GM19463 (cell line): ENCODE results near the gene NUP35.

Experiments
- ATAC-seq: cut with Tn5 transposase; IDR thresholded peaks from one replicate; pipeline ENCODE4 v1.9.1; 2021; ENCODE audit warnings: mild to moderate bottlenecking, moderate library complexity; ENCODE audit not compliant: unreplicated experiment

Gene NUP35, protein sequence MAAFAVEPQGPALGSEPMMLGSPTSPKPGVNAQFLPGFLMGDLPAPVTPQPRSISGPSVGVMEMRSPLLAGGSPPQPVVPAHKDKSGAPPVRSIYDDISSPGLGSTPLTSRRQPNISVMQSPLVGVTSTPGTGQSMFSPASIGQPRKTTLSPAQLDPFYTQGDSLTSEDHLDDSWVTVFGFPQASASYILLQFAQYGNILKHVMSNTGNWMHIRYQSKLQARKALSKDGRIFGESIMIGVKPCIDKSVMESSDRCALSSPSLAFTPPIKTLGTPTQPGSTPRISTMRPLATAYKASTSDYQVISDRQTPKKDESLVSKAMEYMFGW

DNA sequence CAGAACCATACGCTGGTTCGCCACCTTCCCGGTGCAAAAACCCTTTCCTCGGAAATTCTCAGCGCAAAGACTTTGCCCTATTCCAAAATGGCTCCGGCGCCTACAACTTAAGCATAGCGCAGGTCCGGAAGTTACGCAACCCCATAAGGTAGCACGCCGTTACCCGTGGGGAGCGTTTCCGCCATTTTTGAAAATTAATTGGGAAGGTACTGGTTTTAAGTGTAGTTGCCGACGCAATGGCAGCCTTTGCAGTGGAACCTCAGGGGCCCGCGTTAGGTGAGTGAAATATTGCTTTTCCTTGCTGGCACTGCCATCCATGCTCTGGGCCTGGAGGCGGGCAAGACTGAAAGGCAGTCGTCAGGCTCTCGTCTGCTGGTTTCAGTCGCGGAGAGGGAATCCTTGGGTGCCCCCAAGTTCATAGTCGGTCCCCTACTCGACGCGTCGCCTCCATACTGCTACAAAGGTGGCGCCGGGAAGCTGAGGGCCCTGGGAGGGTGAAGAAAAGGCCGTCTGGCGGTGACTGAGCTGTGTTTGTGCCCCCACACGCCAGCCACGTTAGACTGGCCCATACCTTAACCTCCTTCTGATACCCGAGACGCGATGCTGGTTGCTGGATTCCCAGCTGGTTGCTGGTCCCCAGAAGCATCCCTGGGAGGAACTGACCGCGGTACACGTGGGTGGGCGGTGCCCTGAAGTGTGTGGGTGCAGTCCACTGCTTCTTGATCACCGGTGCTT lies at the start of gene NUP35:
NUP35 (plus strand) TSS at position 222 of the 735 bp plus-strand sequence; CDS start at position 237, 15 bp downstream.
- ATAC-seq: peak; percentile 82

DNA sequence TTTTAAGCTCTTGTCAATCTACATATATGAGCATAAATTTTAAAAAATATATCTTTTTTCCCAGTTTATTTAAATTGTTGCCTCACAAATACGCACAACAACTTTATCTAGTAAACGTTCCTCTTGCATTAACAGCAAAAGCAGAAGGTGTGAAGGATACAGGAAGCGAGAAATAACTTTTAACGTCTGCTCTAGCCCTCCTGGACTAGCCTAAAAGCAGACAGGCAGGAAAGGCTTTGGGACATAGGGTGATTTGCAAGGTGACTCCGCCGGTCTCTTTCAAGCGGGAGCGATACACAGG lies 46.1 kb upstream of the NUP35 start:
- no peak for ATAC-seq

DNA sequence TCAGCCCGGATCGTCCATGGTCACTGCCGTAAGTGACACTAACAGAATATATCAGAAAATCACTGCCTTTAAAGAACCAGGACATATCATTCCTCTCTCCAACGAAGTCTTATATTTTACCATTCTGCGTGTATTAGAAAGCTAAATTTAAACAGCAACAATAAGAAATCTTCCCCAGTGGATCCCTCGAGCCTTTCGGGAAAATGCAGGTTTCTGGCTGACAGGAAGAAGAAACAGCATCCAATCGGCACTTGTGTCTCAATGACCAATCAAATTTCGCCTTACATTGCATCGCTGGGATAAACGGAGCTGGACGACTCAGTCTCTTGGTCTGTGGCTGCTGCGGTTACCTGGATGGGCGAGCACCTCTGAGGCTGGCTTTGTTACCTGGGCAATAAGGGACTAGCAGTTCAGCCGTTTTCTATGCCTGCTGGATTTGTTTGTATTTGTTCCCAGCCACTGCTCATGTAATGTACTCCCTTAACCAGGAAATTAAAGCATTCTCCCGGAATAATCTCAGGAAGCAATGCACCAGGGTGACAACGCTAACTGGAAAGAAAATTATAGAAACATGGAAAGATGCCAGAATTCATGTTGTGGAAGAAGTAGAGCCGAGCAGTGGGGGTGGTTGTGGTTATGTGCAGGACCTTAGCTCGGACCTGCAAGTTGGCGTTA lies 45.6 kb upstream of the NUP35 start, which contains the start of gene DUSP19:
DUSP19 (plus strand) TSS at position 284 of the 675 bp plus-strand sequence; CDS start at position 471, 187 bp downstream.
- peak; percentile 87 for ATAC-seq

DNA sequence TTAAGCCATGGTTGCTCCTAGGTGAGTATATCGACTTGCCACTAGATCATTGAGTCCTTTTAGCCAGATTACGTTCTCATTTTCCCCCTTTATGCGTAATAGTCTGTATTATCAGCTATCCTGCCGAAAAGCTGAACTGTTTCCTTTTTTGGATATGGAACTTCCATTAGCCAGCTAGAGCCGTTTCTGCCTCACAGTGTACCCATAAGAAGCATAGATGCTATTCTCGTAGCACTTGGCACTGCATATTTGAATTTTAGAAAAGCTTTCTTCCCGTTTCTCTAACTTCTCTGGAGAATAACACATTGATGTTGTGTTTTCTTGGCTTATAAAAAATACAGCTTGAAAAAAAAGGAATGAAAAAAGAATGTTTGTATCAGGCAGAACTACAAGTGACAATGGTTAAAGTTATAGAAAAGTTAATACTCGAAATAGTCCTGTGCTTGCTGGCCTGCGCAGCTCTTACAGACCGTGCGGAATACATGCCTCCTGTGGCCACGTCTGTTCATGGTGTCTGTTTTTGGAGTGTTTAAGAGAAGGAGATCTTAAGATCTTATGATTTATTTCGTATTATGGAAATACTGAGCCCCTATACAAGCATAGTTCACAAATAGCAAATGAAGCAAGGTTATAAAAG lies 45.0 kb upstream of the NUP35 start:
- ATAC-seq: peak; percentile 23

DNA sequence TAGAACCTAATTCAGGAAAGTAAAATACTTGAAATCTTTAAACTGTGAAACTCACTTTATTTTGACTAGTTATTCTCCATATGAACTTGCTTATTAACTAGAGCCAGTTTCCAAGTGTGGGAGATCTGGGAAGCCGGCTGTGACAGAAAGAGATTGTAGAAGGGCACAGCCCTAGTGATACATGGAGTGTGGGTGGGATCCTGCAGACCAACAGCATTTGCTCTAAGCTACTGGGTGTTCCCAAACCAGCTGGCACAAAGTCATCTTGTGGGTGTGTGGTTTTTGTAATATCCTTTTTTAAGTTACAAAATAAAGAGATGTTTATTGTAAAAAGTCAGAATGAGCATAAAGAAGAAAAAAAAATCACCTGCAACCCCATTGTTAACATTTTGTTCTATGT lies 42.3 kb upstream of the NUP35 start:
- no peak for ATAC-seq

DNA sequence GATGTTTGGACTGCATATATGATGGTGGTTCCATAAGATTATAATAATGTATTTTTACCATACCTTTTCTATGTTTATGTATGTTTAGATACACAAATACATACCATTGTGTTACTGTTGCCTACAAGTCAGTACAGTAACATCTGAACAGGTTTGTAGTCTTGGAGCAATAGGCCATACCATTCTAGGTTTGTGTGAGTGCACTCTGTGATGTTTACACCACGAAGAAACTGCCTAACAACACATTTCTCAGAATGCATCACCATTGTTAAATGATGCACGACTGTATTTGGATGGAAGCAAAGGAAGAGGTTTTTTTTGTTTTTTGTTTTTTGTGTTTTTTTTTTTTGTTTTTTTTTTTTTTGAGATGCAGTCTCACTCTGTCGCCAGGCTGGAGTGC lies 36.2 kb upstream of the NUP35 start:
- no peak for ATAC-seq

DNA sequence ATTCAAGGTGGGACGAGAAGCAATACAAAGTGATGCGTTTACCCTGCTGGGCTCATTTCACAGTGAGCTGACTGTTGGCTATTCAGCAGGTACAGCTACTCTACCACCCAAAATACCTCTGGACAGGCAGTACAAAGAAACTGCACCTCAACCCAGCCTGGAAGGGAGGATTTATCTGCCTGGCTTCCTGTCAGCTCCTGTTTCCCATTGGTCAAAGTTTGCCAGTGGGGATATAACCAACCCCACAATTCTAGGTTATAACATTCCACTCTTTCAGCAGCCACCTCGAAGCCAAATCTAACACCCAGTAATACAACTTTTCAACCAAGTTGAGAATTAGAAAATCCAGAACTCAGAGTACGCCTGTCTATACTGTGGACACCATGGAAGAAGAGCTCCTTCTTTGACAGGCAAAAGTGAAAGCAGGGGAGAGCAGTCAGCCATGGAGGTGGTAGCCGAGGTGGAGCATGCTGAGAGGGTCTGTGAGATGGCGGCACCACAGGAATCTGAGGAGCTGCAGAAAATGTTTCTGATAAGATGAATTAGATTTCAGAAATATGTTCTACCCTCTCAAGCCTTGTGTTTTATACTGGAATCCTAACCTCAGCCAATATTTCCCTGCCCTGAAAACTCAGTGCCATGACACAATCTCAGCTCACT lies 34.9 kb upstream of the NUP35 start:
- ATAC-seq: peak; percentile 51

DNA sequence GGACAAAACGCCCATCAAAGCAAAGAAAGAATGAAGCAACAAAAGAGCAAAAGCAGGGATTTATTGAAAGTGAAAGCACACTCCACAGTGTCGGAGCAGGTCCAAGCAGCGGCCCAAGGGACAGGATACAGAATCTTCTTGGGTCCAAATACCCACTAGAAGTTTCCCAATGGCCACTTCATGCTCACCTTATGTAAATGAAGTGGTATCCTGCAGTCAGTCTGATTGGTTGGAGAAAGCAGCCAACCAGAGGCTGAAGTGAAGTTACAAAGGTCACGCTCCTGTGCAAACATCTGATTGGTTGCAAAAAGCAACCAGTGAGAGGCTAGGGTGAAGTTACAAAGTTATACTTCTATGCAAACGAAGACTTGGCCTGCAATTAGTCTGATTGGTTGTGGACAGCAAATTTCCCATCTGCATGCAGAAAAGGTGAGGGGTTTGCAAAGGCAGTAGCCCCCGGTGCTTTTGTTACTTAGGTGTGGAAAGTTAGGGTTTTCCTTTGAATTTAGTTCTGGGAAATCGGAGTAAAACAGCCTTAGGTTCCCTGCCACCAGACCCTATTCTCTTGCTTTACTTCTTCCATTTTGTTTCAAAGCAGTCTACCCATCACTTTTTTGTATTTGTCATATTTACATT lies 32.8 kb upstream of the NUP35 start:
- no peak for ATAC-seq

DNA sequence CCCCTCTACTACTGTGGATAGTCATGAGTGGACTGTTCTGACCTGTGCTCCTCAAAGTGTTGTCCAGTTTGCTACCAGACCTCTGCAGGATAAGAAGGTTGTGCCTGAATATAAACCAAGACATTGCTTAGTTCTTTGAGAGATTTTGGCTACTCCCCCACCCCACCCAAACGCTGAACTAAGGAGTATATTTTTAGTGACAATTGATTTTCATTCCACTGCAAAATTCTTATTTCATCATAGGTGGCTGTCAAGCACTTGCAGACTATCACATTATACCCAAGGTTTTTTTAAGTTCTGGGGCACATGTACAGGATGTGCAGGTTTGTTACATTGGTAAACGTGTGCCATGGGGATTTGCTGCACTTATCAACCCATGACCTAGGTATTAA lies 32.3 kb upstream of the NUP35 start:
- ATAC-seq: no peak

DNA sequence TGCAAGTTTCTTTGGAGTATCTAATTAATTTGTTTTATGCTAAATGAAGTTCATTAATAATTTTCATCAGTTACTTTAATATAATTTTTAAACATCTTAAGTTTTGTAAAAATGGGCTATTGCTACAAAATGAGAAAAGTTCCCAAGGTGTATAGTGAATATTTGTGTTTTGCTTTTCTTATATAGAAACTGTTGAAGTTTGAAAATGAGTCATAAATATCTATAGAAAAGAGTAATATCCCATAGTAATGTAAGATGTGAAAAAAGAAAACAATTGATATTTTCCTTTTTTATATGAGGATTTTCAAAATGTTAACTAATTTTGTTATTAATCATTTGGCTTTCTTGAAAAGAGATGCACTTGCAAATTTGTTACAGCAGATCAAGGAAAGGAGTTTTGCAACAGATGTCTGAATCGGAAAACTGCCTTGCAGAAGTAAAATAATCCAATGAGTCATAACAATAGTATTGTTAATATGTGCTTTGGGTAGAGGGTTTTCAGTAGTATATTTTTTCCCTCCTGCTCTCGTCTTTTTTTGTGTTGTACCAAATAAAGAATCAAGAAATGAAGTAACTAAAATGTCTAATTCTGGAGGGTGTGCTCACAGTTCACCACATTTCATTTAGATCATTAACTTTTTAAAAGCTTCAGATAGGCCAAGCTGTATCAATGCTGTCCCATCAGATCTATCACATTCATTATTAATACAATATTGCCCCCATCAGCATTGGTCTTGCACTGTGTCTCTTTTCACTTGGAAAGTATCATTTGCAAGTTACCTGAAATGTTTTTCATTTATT lies 30.2 kb upstream of the NUP35 start:
- ATAC-seq: peak; percentile 81

DNA sequence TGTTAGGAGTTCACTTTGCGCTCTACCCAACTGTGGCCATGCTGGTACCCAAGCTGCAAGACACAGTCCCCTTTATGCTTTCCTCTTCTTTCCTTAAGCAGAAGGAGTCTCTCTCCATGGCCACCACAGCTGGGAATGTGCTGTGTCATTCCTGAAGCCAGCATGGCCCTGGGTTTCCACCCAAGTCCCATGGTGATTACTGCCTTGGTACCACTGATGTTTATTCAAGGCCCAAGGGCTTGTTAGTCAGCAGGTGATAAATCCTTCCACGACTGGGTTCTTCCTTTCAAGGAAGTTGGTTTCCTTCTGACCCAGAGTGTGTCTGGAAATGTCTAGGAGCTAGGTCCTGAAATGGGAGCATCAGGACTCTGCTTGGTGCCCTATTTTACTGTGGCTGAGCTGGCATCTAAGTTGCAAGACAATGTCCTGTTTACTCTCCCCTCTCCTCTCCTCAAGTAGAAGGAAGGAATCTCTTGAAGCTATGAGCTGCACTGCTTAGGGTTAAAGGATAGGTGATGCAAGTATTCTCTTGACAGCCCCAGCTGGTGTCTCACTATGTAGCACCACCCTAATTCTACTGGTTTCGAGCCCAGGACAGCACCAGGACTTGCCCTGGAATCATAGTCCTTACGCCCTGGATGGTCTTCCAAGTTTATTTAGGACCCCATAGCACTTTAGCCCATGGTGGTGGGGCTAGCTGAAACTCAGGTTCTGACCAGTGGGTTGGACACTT lies 18.7 kb upstream of the NUP35 start:
- ATAC-seq: no peak

DNA sequence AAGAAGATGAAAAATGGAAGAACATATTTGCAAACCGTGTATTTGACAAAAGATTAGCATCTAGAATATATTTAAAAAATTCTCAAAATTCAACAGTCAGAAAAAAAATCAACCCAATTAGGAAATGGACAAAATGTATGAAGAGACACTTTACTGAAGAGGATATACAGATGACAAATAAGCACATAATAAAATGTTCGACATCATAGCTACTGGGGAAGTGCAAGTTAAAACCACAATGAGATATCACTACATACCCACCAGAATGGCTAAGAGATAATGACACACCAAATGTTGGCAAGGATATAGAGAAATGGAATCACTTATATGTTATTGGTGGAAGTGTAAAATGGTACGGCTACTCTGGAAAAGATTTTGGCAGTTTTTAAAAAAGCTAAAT lies 11.7 kb upstream of the NUP35 start:
- ATAC-seq: no peak

DNA sequence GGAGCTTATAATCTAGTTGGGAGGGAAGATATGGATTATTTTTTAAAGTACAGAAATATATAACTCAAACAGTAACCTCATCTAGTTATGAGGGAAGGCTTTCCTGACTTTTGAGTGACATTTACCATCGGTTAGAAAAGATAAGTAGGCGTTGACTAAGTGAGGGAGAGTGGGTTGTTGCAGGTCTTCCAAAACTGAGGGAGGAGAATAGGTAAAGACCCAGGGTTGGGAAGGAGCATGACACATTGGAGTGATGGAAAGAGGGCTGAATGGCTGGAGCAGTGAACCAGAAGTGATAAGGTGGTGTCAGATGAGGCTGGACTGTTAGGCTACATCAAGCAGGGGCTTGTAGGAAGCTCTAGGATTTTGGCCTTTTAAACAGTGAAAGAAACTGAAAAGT lies 10.6 kb upstream of the NUP35 start:
- ATAC-seq: no peak

DNA sequence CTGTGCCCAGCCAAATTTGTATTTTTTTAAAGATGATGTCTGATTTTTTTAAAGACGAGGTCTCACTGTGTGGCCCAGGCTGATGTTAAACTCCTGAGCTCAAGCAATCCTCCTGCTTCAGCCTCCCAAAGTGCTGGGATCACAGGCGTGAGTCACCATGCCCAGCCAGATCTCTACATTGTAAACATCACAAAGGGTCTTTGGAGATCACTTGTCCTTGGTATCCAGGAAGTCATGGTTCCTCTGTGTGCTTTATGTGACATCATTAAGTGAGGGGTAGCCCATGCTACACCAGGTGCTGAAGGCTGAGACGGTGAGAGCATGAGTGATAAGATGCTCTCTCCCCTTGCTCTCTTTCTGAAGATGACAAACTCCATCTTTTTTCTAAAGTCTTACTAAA lies 7.0 kb upstream of the NUP35 start:
- ATAC-seq: no peak

DNA sequence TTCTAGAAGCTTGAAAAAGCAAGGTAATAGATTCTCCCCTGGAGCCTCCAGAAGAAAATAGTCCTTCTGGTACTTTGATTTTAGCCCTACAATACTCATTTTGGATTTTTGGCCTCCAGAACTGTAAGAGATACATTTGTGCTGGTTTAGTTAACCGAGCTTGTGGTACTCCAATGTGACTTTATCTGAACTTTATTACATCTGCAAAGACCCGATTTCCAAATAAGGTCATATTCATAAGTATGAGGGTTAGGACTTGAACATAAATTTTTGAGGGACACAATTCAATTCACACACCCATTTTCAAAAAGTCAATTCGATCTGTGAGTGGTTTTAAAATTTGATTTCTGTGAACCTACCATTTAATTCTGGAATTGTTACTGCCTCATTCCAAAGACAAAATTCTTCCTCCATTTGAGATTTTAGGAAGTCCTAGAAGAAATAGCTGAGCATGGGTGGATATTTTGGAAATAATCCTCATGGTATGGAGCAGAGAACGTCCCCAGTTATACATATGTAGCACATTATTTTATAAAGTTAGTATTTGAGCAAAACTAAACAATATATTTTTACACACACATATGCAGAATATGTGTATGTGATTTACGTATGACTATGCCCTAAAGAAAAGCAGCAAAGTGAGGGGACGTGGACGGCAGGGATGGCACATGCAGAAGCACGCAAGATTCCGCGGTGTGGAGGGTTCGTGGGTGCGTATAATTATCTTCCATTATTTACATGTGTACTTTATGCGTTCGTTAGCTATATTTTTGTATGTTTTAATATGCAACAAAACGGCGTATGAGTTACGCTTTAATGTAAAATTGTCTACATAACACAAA lies 905 bp upstream of the NUP35 start:
- ATAC-seq: no peak

DNA sequence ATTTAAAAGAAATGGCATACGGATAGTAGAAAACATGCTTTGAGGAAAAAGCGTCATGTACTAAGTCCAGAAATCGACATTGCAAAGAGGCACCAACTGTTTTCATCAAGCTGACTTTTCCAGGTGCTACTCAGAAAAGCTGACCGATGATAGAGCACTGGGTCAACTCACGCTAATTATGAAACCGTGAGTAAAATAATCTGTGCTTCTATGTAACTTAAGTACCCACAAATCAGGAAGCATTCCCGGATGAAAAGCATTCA lies 353 bp upstream of the NUP35 start:
- peak; percentile 31 for ATAC-seq

DNA sequence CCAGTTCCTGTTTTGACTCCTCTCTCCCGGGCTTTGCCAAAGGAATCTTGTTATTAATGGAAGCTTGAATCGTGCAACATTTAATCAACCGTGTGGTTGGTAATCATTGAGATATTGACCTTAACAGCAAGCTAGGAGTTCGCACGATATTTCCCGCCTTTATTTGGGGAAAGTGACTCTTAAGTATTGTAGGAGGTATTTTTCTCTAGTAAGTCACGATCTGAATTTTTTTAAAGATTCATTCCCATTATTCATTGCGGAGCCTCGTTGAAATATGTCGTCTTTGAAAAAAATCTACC lies 663 bp downstream of the NUP35 start:
- ATAC-seq: no peak

DNA sequence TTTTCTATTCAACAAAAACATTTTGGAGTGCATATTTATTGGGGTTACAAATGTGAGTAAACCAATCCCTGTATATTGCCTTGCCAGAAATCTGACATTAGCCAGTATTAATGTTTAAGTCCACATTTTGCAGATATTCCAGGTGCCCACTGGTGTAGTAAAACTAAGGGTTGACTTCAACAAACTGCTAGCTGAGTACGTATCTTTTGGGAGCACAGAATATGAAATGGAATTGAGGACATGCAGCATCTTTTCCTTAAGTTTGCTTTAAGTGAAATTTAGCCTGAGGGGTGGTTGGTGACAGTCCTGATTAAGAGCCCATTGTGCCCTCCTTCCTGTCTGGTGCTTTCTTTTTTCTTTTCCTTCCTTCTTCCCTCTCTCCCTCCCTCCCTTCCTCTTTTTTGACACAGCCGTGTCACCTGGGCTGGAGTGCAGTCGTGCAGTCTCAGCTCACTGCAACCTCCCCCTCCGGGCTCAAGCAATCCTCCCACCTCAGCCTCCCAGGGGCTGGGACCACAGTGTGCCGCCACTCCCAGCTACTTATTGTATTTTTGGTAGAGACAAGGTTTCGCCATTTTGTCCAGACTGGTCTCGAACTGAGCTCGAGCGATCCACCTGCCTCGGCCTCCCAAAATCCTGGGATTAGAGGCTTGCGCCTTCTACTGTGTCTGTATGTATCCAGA lies 1.6 kb downstream of the NUP35 start:
- no peak for ATAC-seq
